DND-41 (cell line): ENCODE measurements around the gene ARHGDIA.

Source experiments
- ATAC-seq: fragments of 200-7000 bp; cut with Tn5 transposase; 3 replicates; pipeline ENCODE4 v1.9.1; 2021; ENCODE audit warnings: low read depth; ENCODE audit not compliant: insufficient read depth
- DNase-seq: peaks from one replicate; pipeline ENCODE4 v3.0.0-alpha.2; 2020
- H2AFZ ChIP-seq: 2 replicates; pipeline ENCODE4 v1.6.0; 2012; ENCODE audit warnings: low read depth, low read length
- H3K27ac ChIP-seq: 2 replicates; pipeline ENCODE4 v1.5.1; 2012; ENCODE audit warnings: low read length, inconsistent platforms
- H3K27me3 ChIP-seq: fragments of 200-600 bp; sonication (generic); 2 replicates; pipeline ENCODE4 v1.6.0; 2012; ENCODE audit warnings: low read length, mild to moderate bottlenecking, inconsistent platforms; ENCODE audit not compliant: insufficient read depth, poor library complexity
- H3K36me3 ChIP-seq: 2 replicates; pipeline ENCODE4 v1.5.1; 2012; ENCODE audit warnings: low read length, inconsistent platforms; ENCODE audit not compliant: insufficient read depth
- H3K4me1 ChIP-seq: 2 replicates; pipeline ENCODE4 v1.5.1; 2012; ENCODE audit warnings: mild to moderate bottlenecking, low read length; ENCODE audit not compliant: insufficient read depth
- H3K4me2 ChIP-seq: 2 replicates; pipeline ENCODE4 v1.6.0; 2012; ENCODE audit warnings: mild to moderate bottlenecking, moderate library complexity, low read length, inconsistent platforms; ENCODE audit not compliant: insufficient read depth
- H3K4me3 ChIP-seq, 2 experiments: fragments of 200-600 bp in 1 of 2; shearing (Covaris generic) in 1 of 2; 2 replicates each; pipeline ENCODE4 v1.5.1; 2012 to 2016; ENCODE audit warnings: inconsistent platforms in 2 of 2, low read length in 2 of 2, mild to moderate bottlenecking in 2 of 2, low read depth in 1 of 2, moderate library complexity in 1 of 2
- H3K79me2 ChIP-seq: 2 replicates; pipeline ENCODE4 v1.6.0; 2012; ENCODE audit warnings: low read length, inconsistent platforms; ENCODE audit not compliant: insufficient read depth
- H3K9ac ChIP-seq: 2 replicates; pipeline ENCODE4 v1.6.0; 2012; ENCODE audit warnings: low read depth, mild to moderate bottlenecking, inconsistent platforms, low read length, moderate library complexity
- H3K9me3 ChIP-seq: 2 replicates; pipeline ENCODE4 v1.5.1; 2012; ENCODE audit warnings: low read length, moderate library complexity, mild to moderate bottlenecking, inconsistent platforms; ENCODE audit not compliant: insufficient read depth, severe bottlenecking
- H4K20me1 ChIP-seq: 2 replicates; pipeline ENCODE4 v1.6.0; 2012; ENCODE audit warnings: low read length; ENCODE audit not compliant: insufficient read depth
- EZH2 ChIP-seq: IDR thresholded peaks from 3 replicates; pipeline ENCODE4 v1.6.1; 2012; ENCODE audit warnings: borderline replicate concordance, low read depth, mild to moderate bottlenecking, moderate library complexity, low read length, inconsistent platforms; ENCODE audit not compliant: severe bottlenecking
- TF ChIP-seq, protein P1 (sequence below): IDR thresholded peaks from 2 replicates; pipeline ENCODE4 v1.5.1; 2012; ENCODE audit warnings: borderline replicate concordance, low read length, moderate library complexity, mild to moderate bottlenecking; ENCODE audit not compliant: poor library complexity, severe bottlenecking; ENCODE audit errors: extremely low read depth

Gene ARHGDIA

DNA sequence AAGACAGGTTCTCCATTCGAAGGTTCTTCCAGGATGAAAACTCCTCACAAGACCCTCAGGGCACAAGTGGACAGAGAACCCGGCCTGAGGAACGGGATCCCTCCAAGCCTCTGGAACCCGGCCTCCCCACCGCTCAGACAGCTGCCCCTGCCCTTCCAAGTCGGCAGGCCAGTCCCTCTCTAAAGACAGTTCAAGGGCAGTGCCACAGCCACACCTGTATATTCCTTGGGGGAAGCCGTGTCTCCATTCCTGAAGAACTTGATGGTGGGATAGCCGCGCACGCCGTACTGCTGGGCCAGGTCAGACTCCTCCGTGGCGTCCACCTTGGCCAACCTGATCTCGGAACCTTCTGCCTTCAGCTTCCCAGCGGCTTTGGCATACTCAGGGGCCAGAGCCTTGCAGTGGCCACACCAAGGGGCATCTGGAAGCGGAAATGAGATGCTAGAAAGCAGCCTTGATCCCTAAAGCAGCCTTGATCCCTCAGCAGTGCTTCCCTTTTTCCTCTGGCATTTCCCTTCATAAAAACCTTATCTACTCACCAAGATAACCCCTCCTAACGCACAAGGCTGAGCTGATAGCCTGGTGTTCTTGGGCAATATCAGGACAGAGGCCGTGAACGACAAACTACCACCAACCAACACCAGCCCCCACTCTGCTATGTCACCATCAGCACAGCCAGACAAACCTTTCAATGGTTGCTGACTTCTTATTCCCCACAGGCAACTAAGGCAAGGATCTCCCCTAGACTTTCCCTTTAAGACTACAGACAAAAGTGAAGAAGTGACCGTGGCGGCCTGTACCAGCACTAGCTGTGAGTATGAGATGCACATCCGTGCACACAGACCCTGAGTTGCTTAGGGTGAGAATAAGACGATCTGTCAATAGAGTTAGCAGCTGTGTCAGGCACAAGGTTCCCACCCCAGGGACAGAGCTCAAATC is 11.9 kb downstream of the ARHGDIA start:
- H3K36me3 ChIP-seq: peaks cover 68% of the 10 kb centered on the region

DNA sequence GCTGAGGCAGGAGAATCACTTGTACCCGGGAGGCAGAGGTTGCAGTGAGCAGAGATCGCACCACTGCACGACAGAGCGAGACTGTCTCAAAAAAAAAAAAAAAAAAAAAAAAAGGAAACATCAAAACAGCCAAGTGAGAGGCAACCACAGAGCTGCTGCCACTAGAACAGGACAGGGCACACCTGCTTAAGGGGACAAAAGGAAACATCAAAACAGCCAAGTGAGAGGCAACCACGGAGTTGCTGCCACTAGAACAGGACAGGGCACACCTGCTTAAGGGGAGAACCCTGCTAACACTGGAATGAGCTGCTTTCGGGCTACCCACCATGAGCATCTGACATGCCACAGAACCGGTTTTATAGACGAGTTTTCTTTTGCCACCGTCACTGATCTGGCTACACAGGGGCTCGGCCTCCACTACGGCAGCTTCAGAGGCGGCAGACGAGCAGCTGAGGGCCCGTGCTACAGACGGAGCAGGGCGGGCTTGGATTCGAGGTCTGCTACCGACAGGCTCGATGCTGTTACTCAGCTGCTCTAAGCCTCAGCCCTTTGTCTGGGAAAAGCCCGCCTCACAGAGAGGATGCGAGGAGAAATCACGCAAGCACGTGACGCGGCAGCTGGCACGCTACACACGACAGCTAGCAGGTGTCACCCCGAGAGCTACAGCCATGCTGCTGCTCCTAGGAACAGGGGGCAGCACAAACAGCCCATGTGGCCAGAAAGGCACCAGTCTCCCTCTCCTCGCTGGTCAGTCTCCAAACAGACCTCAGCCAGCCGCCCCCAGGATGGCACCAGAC is 12.8 kb downstream of the ARHGDIA start:
- Histone ChIP-seq H2AFZ (no peak overlapping the region), H3K9me3 (no peaks in the 10 kb centered on the region), H4K20me1 (peaks cover 46% of the 10 kb centered on the region), H3K27ac (peak overlapping the region; percentile 94), H3K4me1 (peaks cover 53% of the 10 kb centered on the region), H3K9ac (peak overlapping the region; percentile 82), H3K79me2 (peaks cover 89% of the 10 kb centered on the region), H3K36me3 (peaks cover 68% of the 10 kb centered on the region), H3K4me2 (peak overlapping the region; percentile 98), H3K4me3 (peak overlapping the region; percentile 79 to 91; a peak in 3 of 4 replicates), H3K27me3 (peaks cover 3% of the 10 kb centered on the region)
- DNase-seq (peak; percentile 53), ATAC-seq (no peak)
- no peak for TF ChIP-seq EZH2
- TF ChIP-seq, protein P1, sequence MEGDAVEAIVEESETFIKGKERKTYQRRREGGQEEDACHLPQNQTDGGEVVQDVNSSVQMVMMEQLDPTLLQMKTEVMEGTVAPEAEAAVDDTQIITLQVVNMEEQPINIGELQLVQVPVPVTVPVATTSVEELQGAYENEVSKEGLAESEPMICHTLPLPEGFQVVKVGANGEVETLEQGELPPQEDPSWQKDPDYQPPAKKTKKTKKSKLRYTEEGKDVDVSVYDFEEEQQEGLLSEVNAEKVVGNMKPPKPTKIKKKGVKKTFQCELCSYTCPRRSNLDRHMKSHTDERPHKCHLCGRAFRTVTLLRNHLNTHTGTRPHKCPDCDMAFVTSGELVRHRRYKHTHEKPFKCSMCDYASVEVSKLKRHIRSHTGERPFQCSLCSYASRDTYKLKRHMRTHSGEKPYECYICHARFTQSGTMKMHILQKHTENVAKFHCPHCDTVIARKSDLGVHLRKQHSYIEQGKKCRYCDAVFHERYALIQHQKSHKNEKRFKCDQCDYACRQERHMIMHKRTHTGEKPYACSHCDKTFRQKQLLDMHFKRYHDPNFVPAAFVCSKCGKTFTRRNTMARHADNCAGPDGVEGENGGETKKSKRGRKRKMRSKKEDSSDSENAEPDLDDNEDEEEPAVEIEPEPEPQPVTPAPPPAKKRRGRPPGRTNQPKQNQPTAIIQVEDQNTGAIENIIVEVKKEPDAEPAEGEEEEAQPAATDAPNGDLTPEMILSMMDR: no peak

More for the DNA sequence above, 11.9 kb downstream of the ARHGDIA start:
- peaks cover 91% of the 10 kb centered on the region for H3K79me2 ChIP-seq
- DNase-seq (no peak), ATAC-seq (no peak)
- peak overlapping the region; percentile 82 for H3K9ac ChIP-seq
- H3K9me3 ChIP-seq: no peaks in the 10 kb centered on the region
- H3K4me1 ChIP-seq: peaks cover 54% of the 10 kb centered on the region
- H2AFZ ChIP-seq: 0 out of 2 replicates have a peak overlapping the region, but pooled peaks have one; percentile 84
- peak overlapping the region; percentile 79 to 91 for H3K4me3 ChIP-seq
- peak overlapping the region; percentile 94 for H3K27ac ChIP-seq
- TF ChIP-seq EZH2: no peak
- TF ChIP-seq, protein P1: peak; percentile 2
- H3K27me3 ChIP-seq: peaks cover 3% of the 10 kb centered on the region
- peak overlapping the region; percentile 98 for H3K4me2 ChIP-seq
- peaks cover 49% of the 10 kb centered on the region for H4K20me1 ChIP-seq

DNA sequence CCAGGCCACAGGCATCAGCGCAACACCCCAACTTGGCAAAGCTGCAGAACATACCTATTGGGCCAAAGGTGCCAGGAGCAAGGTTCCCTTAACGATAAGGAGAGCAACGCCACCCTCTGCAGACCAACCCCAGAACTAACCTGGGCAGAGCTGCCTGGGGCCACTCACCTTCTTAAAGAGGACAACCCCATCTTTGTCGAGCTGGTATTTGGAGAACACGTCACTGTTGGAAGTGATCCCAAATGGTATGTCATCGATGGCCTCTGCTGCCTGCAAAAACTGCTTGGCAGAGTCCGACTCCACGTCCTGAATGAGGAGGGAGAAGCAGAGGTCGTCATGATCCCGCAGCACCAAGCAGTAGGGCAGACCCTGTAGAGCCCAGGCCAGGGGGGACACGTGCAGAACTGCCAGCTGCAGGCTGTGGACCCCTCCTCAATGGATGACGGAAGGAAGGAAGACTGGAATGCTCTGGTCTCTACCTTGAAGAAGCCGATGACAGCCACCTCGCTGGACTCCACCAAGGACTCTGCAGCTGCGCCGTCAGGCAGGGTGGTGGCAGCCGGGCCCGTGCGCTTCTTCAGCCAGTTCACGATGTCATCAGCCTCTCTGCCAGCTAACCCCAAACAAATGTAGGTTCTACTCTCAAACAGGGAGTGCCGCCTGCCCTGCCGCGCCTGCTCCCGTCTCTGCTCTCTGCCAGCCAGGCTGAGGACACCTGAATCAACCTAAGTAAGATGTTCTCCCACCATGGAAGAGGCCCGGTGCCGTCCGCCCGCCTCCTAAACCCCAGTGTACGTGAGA is 16.0 kb downstream of the ARHGDIA start:
- H2AFZ ChIP-seq: no peak overlapping the region
- H3K4me2 ChIP-seq: no peak overlapping the region
- H3K79me2 ChIP-seq: peaks cover 84% of the 10 kb centered on the region
- no peaks in the 10 kb centered on the region for H3K27me3 ChIP-seq
- DNase-seq (no peak), ATAC-seq (no peak)
- peaks cover 32% of the 10 kb centered on the region for H3K4me1 ChIP-seq
- peaks cover 84% of the 10 kb centered on the region for H3K36me3 ChIP-seq
- no peak overlapping the region for H3K4me3 ChIP-seq
- TF ChIP-seq, protein P1: peak; percentile 36
- no peak for TF ChIP-seq EZH2
- H4K20me1 ChIP-seq: peaks cover 55% of the 10 kb centered on the region
- no peaks in the 10 kb centered on the region for H3K9me3 ChIP-seq
- no peak overlapping the region for H3K27ac ChIP-seq
- no peak overlapping the region for H3K9ac ChIP-seq
